Midbrain (tissue), 1 donor: Measurements from ENCODE around the gene CD163L1.

Experiments
- DNase-seq: peaks from one replicate; lab custom pipeline; 2025; lab: John Stamatoyannopoulos, UW

Gene CD163L1

GRCh38 chr12:7324176-7324575 is 119.8 kb downstream of the CD163L1 start:
- no peak for DNase-seq

GRCh38 chr12:7322599-7322998 is 121.4 kb downstream of the CD163L1 start:
- no peak for DNase-seq

GRCh38 chr12:7321624-7322023 is 122.3 kb downstream of the CD163L1 start:
- DNase-seq = no peak

GRCh38 chr12:7319930-7320329 is 124.0 kb downstream of the CD163L1 start:
- no peak for DNase-seq

- DNase-seq = no peak
Observed at GRCh38 chr12:7310070-7310469, 133.9 kb downstream of the CD163L1 start.
